IPS-18a (cell line): ENCODE measurements around the gene PRKACA.

ENCODE experiments used
- H3K27ac ChIP-seq: one replicate; pipeline ENCODE4 v1.5.1; 2013; ENCODE audit warnings: low read length
- H3K27me3 ChIP-seq: one replicate; pipeline ENCODE4 v1.6.1; 2013; ENCODE audit warnings: mild to moderate bottlenecking, low read length; ENCODE audit not compliant: control insufficient read depth, insufficient read depth
- H3K36me3 ChIP-seq: one replicate; pipeline ENCODE4 v1.6.1; 2013; ENCODE audit warnings: low read depth, low read length; ENCODE audit not compliant: control insufficient read depth
- H3K4me1 ChIP-seq: one replicate; pipeline ENCODE4 v1.6.1; 2013; ENCODE audit warnings: low read depth, low read length; ENCODE audit not compliant: control insufficient read depth
- H3K4me3 ChIP-seq: one replicate; pipeline ENCODE4 v1.5.1; 2013; ENCODE audit warnings: low read length
- H3K9ac ChIP-seq: one replicate; pipeline ENCODE4 v1.6.1; 2013; ENCODE audit warnings: mild to moderate bottlenecking, low read length, moderate library complexity
- H3K9me3 ChIP-seq: one replicate; pipeline ENCODE4 v1.6.1; 2013; ENCODE audit warnings: low read depth, low read length; ENCODE audit not compliant: control insufficient read depth

Gene PRKACA

GRCh38 chr19:14070268-14071050 lies 47.1 kb downstream of the PRKACA start:
- Histone ChIP-seq H3K27ac (no peak overlapping the region), H3K4me3 (no peak overlapping the region), H3K36me3 (no peaks in the 10 kb centered on the region), H3K9me3 (no peaks in the 10 kb centered on the region), H3K4me1 (peaks cover 6% of the 10 kb centered on the region), H3K9ac (no peak overlapping the region), H3K27me3 (peaks cover 39% of the 10 kb centered on the region)

GRCh38 chr19:14066134-14066533 lies 51.4 kb downstream of the PRKACA start:
- no peak overlapping the region for H3K4me3 ChIP-seq
- no peak overlapping the region for H3K27ac ChIP-seq
- no peaks in the 10 kb centered on the region for H3K4me1 ChIP-seq
- H3K27me3 ChIP-seq = no peaks in the 10 kb centered on the region
- H3K36me3 ChIP-seq = no peaks in the 10 kb centered on the region
- no peaks in the 10 kb centered on the region for H3K9me3 ChIP-seq
- no peak overlapping the region for H3K9ac ChIP-seq

GRCh38 chr19:14063105-14063504 lies 54.5 kb downstream of the PRKACA start:
- peaks cover 20% of the 10 kb centered on the region for H3K27me3 ChIP-seq
- no peaks in the 10 kb centered on the region for H3K36me3 ChIP-seq
- no peaks in the 10 kb centered on the region for H3K9me3 ChIP-seq
- no peak overlapping the region for H3K9ac ChIP-seq
- peaks cover 5% of the 10 kb centered on the region for H3K4me1 ChIP-seq
- no peak overlapping the region for H3K27ac ChIP-seq
- no peak overlapping the region for H3K4me3 ChIP-seq

- Histone ChIP-seq H3K27ac (no peak overlapping the region), H3K9ac (no peak overlapping the region), H3K4me1 (peaks cover 5% of the 10 kb centered on the region), H3K4me3 (no peak overlapping the region), H3K27me3 (peaks cover 23% of the 10 kb centered on the region), H3K9me3 (no peaks in the 10 kb centered on the region), H3K36me3 (no peaks in the 10 kb centered on the region)
Observed at GRCh38 chr19:14062558-14062855, 55.1 kb downstream of the PRKACA start.

- Histone ChIP-seq H3K36me3 (no peaks in the 10 kb centered on the region), H3K9ac (no peak within 1 kb of the TSS), H3K4me1 (peaks cover 5% of the 10 kb centered on the region), H3K9me3 (no peaks in the 10 kb centered on the region), H3K4me3 (no peak within 1 kb of the TSS), H3K27ac (no peak within 1 kb of the TSS), H3K27me3 (peaks cover 23% of the 10 kb centered on the region)
Observed at GRCh38 chr19:14061751-14062557, 55.6 kb downstream of the PRKACA start, which contains the start of gene PALM3. PALM3 (minus strand) TSS chr19:14062076; CDS start chr19:14061980, 96 bp downstream.

GRCh38 chr19:14061081-14061749 lies 56.3 kb downstream of the PRKACA start:
- H3K4me3 ChIP-seq = no peak overlapping the region
- H3K9me3 ChIP-seq = no peaks in the 10 kb centered on the region
- H3K27me3 ChIP-seq = peaks cover 23% of the 10 kb centered on the region
- H3K27ac ChIP-seq = no peak overlapping the region
- H3K9ac ChIP-seq = no peak overlapping the region
- peaks cover 5% of the 10 kb centered on the region for H3K4me1 ChIP-seq
- H3K36me3 ChIP-seq = no peaks in the 10 kb centered on the region

GRCh38 chr19:14059652-14060155 lies 57.9 kb downstream of the PRKACA start:
- Histone ChIP-seq H3K4me1 (peaks cover 5% of the 10 kb centered on the region), H3K9me3 (no peaks in the 10 kb centered on the region), H3K27ac (no peak overlapping the region), H3K36me3 (no peaks in the 10 kb centered on the region), H3K9ac (no peak overlapping the region), H3K4me3 (no peak overlapping the region), H3K27me3 (peaks cover 23% of the 10 kb centered on the region)

- no peak overlapping the region for H3K4me3 ChIP-seq
- H3K9ac ChIP-seq = no peak overlapping the region
- no peaks in the 10 kb centered on the region for H3K36me3 ChIP-seq
- peaks cover 23% of the 10 kb centered on the region for H3K27me3 ChIP-seq
- H3K27ac ChIP-seq = no peak overlapping the region
- no peaks in the 10 kb centered on the region for H3K9me3 ChIP-seq
- peaks cover 5% of the 10 kb centered on the region for H3K4me1 ChIP-seq
Observed at GRCh38 chr19:14059093-14059480, 58.5 kb downstream of the PRKACA start.

GRCh38 chr19:14058182-14059092 lies 59.1 kb downstream of the PRKACA start:
- H3K4me3 ChIP-seq = peak overlapping the region; percentile 50

GRCh38 chr19:14056741-14057356 lies 60.7 kb downstream of the PRKACA start:
- H3K9ac ChIP-seq = no peak overlapping the region
- no peak overlapping the region for H3K27ac ChIP-seq
- peaks cover 5% of the 10 kb centered on the region for H3K4me1 ChIP-seq
- H3K27me3 ChIP-seq = peaks cover 23% of the 10 kb centered on the region
- H3K4me3 ChIP-seq = peak overlapping the region; percentile 54
- no peaks in the 10 kb centered on the region for H3K9me3 ChIP-seq
- no peaks in the 10 kb centered on the region for H3K36me3 ChIP-seq

More at GRCh38 chr19:14058182-14059092, 59.1 kb downstream of the PRKACA start:
- H3K9me3 ChIP-seq = no peaks in the 10 kb centered on the region
- no peaks in the 10 kb centered on the region for H3K36me3 ChIP-seq
- no peak overlapping the region for H3K9ac ChIP-seq
- peaks cover 23% of the 10 kb centered on the region for H3K27me3 ChIP-seq
- H3K4me1 ChIP-seq = peaks cover 5% of the 10 kb centered on the region
- no peak overlapping the region for H3K27ac ChIP-seq
